KMS-11 (cell line): ENCODE results near the gene OPN3.

Source experiments
- H2AFZ ChIP-seq: fragments of 200-600 bp; sonication (generic); 2 replicates; pipeline ENCODE4 v1.6.1; 2016; ENCODE audit warnings: antibody characterized with exemption, mixed run types, low read depth
- H3K27ac ChIP-seq: fragments of 200-600 bp; sonication (generic); 2 replicates; pipeline ENCODE4 v1.6.1; 2016; ENCODE audit warnings: mild to moderate bottlenecking, mixed run types
- H3K27me3 ChIP-seq: fragments of 200-600 bp; sonication (generic); 2 replicates; pipeline ENCODE4 v1.6.1; 2017; ENCODE audit warnings: mild to moderate bottlenecking, low read depth, mixed run types, moderate library complexity; ENCODE audit not compliant: insufficient read depth
- H3K36me3 ChIP-seq: fragments of 200-600 bp; sonication (generic); 2 replicates; pipeline ENCODE4 v1.6.1; 2017; ENCODE audit warnings: mild to moderate bottlenecking, mixed run types; ENCODE audit not compliant: insufficient read depth
- H3K4me1 ChIP-seq: fragments of 200-600 bp; sonication (generic); 2 replicates; pipeline ENCODE4 v1.6.1; 2016; ENCODE audit warnings: mild to moderate bottlenecking, low read depth, mixed run types; ENCODE audit not compliant: poor library complexity, severe bottlenecking
- H3K4me2 ChIP-seq: fragments of 200-600 bp; sonication (generic); 2 replicates; pipeline ENCODE4 v1.7.0; 2016; ENCODE audit warnings: mild to moderate bottlenecking, mixed run types
- H3K4me3 ChIP-seq: fragments of 200-600 bp; sonication (generic); IDR thresholded peaks from 2 replicates; pipeline ENCODE4 v1.6.1; 2017; ENCODE audit warnings: low read depth, low read length, mixed read lengths; ENCODE audit not compliant: insufficient read depth
- H3K79me2 ChIP-seq: fragments of 200-600 bp; sonication (generic); 2 replicates; pipeline ENCODE4 v1.6.1; 2016; ENCODE audit warnings: low read depth, mixed run types; ENCODE audit not compliant: insufficient read depth
- H3K9ac ChIP-seq: fragments of 200-600 bp; sonication (generic); 2 replicates; pipeline ENCODE4 v1.6.1; 2016; ENCODE audit warnings: mild to moderate bottlenecking, mixed run types
- H4K20me1 ChIP-seq: fragments of 200-600 bp; sonication (generic); 2 replicates; pipeline ENCODE4 v1.6.1; 2016; ENCODE audit warnings: mild to moderate bottlenecking, mixed run types; ENCODE audit not compliant: insufficient read depth
- CTCF ChIP-seq: fragments of 200-600 bp; sonication (generic); conservative IDR thresholded peaks from 2 replicates; pipeline ENCODE4 v1.6.1; 2017; ENCODE audit warnings: low read depth, mild to moderate bottlenecking, antibody characterized with exemption, low read length, moderate library complexity, mixed read lengths

OPN3 gene

GRCh38 chr1:241592273-241592958, 47.8 kb downstream of the OPN3 start:
- H3K4me2 ChIP-seq = no peak overlapping the region
- no peak overlapping the region for H3K9ac ChIP-seq
- H3K27ac ChIP-seq = no peak overlapping the region

GRCh38 chr1:241591736-241592135, 48.4 kb downstream of the OPN3 start:
- no peak overlapping the region for H3K4me3 ChIP-seq
- H2AFZ ChIP-seq = no peak overlapping the region
- no peaks in the 10 kb centered on the region for H3K27me3 ChIP-seq
- TF ChIP-seq CTCF = no peak
- no peaks in the 10 kb centered on the region for H4K20me1 ChIP-seq
- H3K36me3 ChIP-seq = no peaks in the 10 kb centered on the region
- H3K79me2 ChIP-seq = no peaks in the 10 kb centered on the region
- no peak overlapping the region for H3K27ac ChIP-seq
- no peak overlapping the region for H3K9ac ChIP-seq
- no peaks in the 10 kb centered on the region for H3K4me1 ChIP-seq
- no peak overlapping the region for H3K4me2 ChIP-seq

More at GRCh38 chr1:241592273-241592958, 47.8 kb downstream of the OPN3 start:
- Histone ChIP-seq H2AFZ (no peak overlapping the region), H4K20me1 (no peaks in the 10 kb centered on the region), H3K4me1 (no peaks in the 10 kb centered on the region), H3K27me3 (no peaks in the 10 kb centered on the region), H3K4me3 (no peak overlapping the region), H3K79me2 (no peaks in the 10 kb centered on the region), H3K36me3 (no peaks in the 10 kb centered on the region)
- TF ChIP-seq CTCF = no peak

- Histone ChIP-seq H3K4me3 (no peak overlapping the region), H3K9ac (no peak overlapping the region), H3K79me2 (no peaks in the 10 kb centered on the region), H3K27me3 (no peaks in the 10 kb centered on the region), H3K4me2 (no peak overlapping the region), H3K27ac (no peak overlapping the region), H2AFZ (no peak overlapping the region), H4K20me1 (no peaks in the 10 kb centered on the region), H3K4me1 (no peaks in the 10 kb centered on the region), H3K36me3 (no peaks in the 10 kb centered on the region)
- no peak for TF ChIP-seq CTCF
Measured at GRCh38 chr1:241591317-241591716, 48.9 kb downstream of the OPN3 start.

- no peak overlapping the region for H3K4me3 ChIP-seq
- no peaks in the 10 kb centered on the region for H3K79me2 ChIP-seq
- no peaks in the 10 kb centered on the region for H3K27me3 ChIP-seq
- no peak for TF ChIP-seq CTCF
- no peak overlapping the region for H3K27ac ChIP-seq
- no peaks in the 10 kb centered on the region for H3K36me3 ChIP-seq
- H4K20me1 ChIP-seq = no peaks in the 10 kb centered on the region
- no peaks in the 10 kb centered on the region for H3K4me1 ChIP-seq
- H2AFZ ChIP-seq = no peak overlapping the region
- no peak overlapping the region for H3K4me2 ChIP-seq
- H3K9ac ChIP-seq = no peak overlapping the region
Measured at GRCh38 chr1:241590719-241591118, 49.5 kb downstream of the OPN3 start.
